Glomerular visceral epithelial cell (primary cell): Measurements from ENCODE around the gene RNASEL.
"Not testable (repeated sequence)": the region's sequence is repeated elsewhere in the genome, so short reads cannot be mapped to it uniquely, and the experiment has no call there.

ENCODE experiments used
- DNase-seq: peaks from one replicate; pipeline ENCODE4 v3.0.0-alpha.2; 2016; ENCODE audit errors: extremely low spot score

RNASEL gene

GRCh38 chr1:182561456-182561855 lies 27.6 kb downstream of the RNASEL start:
- no peak for DNase-seq

- DNase-seq, result no peak
Observed at GRCh38 chr1:182560392-182560984, 28.6 kb downstream of the RNASEL start.

GRCh38 chr1:182556279-182556678 lies 32.8 kb downstream of the RNASEL start:
- DNase-seq, result no peak

- DNase-seq, result no peak
Observed at GRCh38 chr1:182555493-182555892, 33.6 kb downstream of the RNASEL start.

DNA sequence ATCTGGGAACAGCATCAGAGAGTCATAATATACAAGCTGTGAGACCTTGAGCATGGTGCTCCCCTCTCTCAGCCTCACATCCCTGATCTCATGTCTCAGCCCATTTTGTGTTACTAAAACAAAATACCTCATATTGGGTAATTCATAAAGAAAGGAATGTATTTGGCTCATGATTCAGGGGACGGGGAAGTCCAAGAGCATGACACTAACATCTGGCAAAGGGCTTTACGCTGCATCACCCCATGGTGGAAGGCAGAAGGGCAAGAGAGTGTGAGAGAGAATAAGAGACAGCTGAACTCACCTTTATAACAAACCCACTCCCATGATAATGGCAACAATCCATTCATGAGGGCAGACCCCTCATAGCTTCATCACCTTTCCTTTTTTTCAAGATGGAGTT lies 36.5 kb downstream of the RNASEL start:
- DNase-seq, result no peak

GRCh38 chr1:182549811-182550210 lies 39.2 kb downstream of the RNASEL start:
- DNase-seq, result no peak

DNA sequence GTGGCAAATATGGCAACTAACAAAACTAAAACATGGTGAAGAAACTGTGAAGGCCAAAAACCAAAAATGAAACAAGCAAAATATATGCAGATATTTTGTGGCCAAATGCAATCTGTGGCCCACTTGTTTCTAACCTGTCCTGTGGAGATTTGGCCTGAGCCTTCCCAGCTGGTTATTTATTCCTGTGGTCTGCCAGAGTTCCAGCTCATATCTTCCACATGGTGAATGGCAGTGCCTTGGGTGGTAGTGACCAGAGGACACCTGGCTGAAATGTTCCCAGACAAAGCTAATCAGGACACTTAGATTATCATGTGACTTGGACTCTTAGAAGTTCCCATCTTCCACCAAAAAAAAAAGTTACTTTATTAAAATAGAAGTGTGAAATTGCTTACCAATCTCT lies 39.7 kb downstream of the RNASEL start:
- DNase-seq, result no peak

GRCh38 chr1:182533896-182534295 lies 55.2 kb downstream of the RNASEL start:
- DNase-seq, result no peak

GRCh38 chr1:182528206-182528605 lies 60.9 kb downstream of the RNASEL start:
- not testable (repeated sequence) for DNase-seq

DNA sequence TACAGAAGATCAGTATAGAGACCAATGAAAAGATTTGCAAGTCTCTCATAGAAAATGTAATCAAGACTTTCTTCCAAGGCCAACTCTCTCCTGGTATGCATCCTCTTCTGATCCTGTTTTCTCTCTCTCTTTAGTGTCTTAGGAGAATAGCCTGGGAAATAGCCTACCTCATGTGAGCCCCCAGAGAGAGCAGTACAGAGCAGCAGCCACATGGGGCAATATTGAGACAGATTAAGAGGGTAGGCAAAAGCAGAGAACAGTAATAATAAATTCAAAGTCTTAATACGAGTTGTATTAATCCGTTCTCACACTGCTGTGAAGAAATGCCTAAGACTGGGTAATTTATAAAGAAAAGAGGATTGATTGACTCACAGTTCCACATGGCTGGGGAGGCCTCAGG lies 61.4 kb downstream of the RNASEL start:
- no peak for DNase-seq

DNA sequence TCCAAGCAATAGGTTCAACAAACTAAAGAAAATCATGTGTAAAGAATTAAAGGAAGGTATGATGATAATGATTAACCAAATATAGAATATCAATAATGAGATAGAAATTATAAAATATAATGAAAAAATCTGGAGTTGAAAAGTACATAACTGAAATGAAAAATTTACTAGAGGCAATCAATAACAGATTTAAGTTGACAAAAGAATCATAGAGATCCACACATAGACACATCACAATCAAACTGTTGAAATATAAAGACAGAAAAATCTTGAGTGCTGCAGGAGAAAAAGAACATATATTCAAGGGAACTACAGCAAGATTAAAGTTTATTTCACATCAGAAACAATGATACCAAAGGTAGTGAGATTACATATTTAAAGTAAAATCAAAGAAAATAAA lies 63.7 kb downstream of the RNASEL start:
- DNase-seq, result no peak
